Fibroblast of upper back skin (primary cell): ENCODE results near the gene TEX28.
"Not testable (repeated sequence)": the region's sequence is repeated elsewhere in the genome, so short reads cannot be mapped to it uniquely, and the experiment has no call there.

Experiments
- DNase-seq: peaks from one replicate; pipeline ENCODE4 v3.0.0-alpha.2; 2013

TEX28 gene

GRCh38 chrX:154239982-154240503, 54.9 kb downstream of the TEX28 start:
- not testable (repeated sequence) for DNase-seq

GRCh38 chrX:154238939-154239559, 55.9 kb downstream of the TEX28 start:
- DNase-seq = not testable (repeated sequence)

- not testable (repeated sequence) for DNase-seq
Observed at GRCh38 chrX:154233620-154234019, 61.3 kb downstream of the TEX28 start.

GRCh38 chrX:154231443-154231842, 63.5 kb downstream of the TEX28 start:
- not testable (repeated sequence) for DNase-seq

- not testable (repeated sequence) for DNase-seq
Observed at GRCh38 chrX:154226706-154227105, 68.2 kb downstream of the TEX28 start.

- not testable (repeated sequence) for DNase-seq
Observed at GRCh38 chrX:154225292-154225691, 69.6 kb downstream of the TEX28 start.
